Suprapubic skin (tissue), 4 donors: ENCODE results near the gene SAMD7.

Source experiments
- CTCF ChIP-seq, 2 donors: fragments of 200-600 bp in 1 of 2; fragments of 450-650 bp in 1 of 2; sonication (generic) in 1 of 2; IDR thresholded peaks; one replicate each; pipeline ENCODE4 v1.5.1; 2016 to 2019; ENCODE audit warnings: antibody characterized with exemption in 2 of 2, mild to moderate bottlenecking in 1 of 2, moderate library complexity in 1 of 2
- POLR2A ChIP-seq, 2 donors: fragments of 450-650 bp; IDR thresholded peaks; one replicate each; pipeline ENCODE4 v1.6.1; 2017; ENCODE audit warnings: antibody characterized with exemption in 2 of 2, mild to moderate bottlenecking in 2 of 2, moderate library complexity in 2 of 2
- POLR2AphosphoS5 ChIP-seq, 3 donors: sonication (generic); formaldehyde crosslinking; IDR thresholded peaks; one replicate each; pipeline ENCODE4 v1.6.1; 2017; ENCODE audit warnings: antibody characterized with exemption in 3 of 3

DNA sequence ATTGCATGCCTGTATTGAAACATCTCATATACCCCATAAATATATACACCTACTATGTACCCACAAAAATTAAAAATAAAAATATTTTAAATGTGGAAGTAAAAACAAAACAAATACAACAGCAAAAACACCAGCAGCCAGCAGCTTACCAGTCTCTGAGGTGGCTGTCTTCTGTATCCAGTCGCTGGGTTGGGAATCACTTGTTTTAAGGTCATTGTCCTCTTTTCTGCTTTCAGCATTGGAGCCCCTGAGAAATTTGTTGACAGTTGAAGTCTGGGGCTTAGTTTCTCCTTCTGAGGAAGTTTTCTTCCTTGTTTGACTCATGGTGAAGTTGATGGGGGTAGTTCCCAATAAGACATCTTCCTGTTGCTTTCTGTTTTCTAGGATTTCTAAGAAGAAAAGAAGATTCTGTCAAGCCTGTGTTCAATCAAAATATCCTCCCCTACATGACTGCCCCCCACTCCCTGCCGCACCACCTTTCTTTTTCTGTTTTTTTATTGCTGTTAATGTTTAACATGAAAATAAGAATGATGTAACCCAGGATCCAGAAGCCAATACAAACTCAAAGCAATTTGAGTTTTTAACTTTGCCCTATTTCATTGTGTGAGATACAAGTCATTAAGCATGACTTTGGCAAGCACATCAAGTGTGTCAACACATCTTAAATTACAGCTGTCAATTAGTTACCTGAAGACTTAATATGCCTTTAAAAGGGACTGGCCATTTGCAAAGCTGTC lies 41.7 kb upstream of the SAMD7 start, which contains the start of gene LRRC31:
- TF ChIP-seq CTCF (IDR thresholded peaks at IDR 0.05): no peak
- TF ChIP-seq POLR2A (IDR thresholded peaks at IDR 0.05): no peak
- no peak for TF ChIP-seq POLR2AphosphoS5 (IDR thresholded peaks at IDR 0.05)
